Stimulated activated CD8-positive, alpha-beta memory T cell treated with anti-CD3 and anti-CD28 coated beads, Interleukin-15, amount 100 ng/mL, for 4 hours (primary cell): Measurements from ENCODE around the gene CRYGN.

Source experiments
- DNase-seq, 2 donors: peaks; one replicate each; pipeline ENCODE4 v3.0.0-alpha.2; 2020; ENCODE audit warnings: low read depth in 2 of 2

Gene CRYGN

GRCh38 chr7:151392002-151392401 is 47.9 kb downstream of the CRYGN start:
- no peak for DNase-seq

GRCh38 chr7:151391358-151391730 is 48.6 kb downstream of the CRYGN start:
- DNase-seq, result no peak

DNA sequence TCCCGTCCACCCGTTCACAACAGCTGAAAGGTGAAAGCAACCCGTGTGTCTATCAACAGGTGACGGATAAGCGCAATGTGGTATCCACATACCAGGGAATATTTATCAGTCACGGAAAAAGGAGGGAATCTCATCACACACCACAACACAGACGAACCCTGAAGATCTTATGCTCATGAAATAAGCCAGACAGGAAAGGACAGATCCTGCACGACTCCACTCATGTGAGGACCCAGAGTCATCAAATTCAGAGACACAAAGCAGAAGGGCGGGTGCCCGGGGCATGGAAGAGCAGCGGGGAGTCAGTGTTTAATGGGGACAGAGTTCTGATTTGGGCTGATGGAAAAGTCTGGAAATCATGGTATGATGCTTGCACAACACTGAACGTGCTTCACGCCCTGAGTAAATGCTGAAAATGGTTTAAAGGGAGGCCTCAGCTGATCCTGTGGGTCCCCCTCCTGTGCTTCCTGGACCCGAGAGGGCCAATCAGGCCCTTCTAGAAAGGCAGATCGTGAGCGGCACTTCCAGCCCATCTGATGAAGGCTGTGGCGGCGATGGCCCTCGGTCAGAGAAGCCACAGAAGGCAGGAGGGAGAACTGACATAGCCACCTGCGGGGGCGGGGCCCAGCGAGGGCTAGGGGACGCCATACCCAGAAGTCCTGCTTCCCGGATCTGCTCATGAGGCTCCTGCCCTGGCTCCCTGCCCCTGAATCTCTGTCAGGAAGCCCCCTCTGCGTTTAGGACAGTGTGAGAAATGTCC is 49.2 kb downstream of the CRYGN start:
- no peak for DNase-seq

- no peak for DNase-seq
These were observed 50.0 kb downstream of the CRYGN start for GRCh38 chr7:151389768-151390597.

DNA sequence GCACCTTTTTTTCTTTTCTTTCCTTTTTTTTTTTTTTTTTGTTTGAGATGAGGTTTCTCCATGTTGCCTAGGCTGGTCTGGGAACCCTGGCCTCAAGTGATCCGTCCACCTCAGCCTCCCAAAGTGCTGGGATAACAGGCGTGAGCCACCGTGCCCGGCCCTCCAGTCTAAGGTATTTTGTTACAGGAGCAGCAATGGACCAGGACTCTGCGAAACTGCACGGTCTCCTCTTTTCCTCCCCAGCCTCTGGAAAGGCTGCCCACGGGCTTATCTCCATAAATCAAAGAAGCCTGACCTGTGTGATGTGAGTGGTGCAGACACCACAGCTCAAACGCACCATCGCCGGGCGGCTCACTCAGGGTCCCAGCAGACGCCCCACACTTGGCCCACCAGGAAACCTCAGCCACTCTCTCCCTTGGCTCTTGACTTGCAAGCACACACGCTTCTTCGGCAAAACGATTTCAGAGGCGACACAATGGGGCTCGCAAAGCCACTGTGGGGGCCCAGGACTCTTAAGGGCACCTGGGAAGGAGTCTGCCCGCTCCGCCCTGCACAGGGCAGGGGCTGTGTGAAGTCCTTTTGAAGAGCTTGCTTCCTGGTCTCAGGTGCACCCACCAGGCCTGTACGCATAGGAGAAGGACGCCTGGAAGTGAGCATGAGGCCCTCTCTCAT is 50.7 kb downstream of the CRYGN start:
- no peak for DNase-seq

DNA sequence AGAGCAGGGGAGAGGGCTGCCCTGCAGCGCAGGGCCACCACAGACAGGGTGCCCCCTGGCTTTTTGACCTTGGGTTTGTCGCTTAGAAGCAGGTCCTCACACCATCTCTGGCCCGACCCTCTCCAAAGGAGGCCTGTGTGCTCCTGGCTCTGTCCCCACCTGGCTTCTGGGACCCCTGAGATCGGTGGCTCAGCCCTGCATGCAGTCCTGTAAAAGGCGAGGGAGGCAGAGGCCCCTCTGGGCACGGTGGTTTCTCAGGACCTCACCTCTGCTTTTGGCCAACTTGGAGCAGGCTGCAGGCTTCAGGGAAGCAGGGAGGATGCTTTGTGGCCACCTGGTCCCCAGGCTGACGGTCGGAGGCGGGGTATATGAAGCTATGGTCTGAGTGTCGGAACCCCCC is 51.5 kb downstream of the CRYGN start:
- no peak for DNase-seq

DNA sequence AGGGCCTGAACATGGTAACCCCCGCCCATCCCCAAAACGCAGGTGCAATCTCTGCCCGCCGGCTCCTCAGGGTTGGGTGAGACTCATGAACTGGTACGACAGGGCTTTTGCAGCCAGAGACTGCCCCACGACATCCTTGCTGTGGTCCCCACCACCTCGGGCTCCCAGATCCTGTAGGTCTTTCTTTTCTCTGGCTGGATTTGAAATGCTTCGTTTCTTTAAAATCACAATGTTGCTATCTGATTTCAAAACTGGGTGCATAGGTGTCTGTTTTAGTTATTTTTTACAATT is 52.0 kb downstream of the CRYGN start:
- no peak for DNase-seq

GRCh38 chr7:151387161-151388006 is 52.6 kb downstream of the CRYGN start:
- DNase-seq, result no peak

GRCh38 chr7:151386301-151387160 is 53.4 kb downstream of the CRYGN start:
- no peak for DNase-seq

GRCh38 chr7:151385626-151386300 is 54.2 kb downstream of the CRYGN start:
- DNase-seq, result no peak

DNA sequence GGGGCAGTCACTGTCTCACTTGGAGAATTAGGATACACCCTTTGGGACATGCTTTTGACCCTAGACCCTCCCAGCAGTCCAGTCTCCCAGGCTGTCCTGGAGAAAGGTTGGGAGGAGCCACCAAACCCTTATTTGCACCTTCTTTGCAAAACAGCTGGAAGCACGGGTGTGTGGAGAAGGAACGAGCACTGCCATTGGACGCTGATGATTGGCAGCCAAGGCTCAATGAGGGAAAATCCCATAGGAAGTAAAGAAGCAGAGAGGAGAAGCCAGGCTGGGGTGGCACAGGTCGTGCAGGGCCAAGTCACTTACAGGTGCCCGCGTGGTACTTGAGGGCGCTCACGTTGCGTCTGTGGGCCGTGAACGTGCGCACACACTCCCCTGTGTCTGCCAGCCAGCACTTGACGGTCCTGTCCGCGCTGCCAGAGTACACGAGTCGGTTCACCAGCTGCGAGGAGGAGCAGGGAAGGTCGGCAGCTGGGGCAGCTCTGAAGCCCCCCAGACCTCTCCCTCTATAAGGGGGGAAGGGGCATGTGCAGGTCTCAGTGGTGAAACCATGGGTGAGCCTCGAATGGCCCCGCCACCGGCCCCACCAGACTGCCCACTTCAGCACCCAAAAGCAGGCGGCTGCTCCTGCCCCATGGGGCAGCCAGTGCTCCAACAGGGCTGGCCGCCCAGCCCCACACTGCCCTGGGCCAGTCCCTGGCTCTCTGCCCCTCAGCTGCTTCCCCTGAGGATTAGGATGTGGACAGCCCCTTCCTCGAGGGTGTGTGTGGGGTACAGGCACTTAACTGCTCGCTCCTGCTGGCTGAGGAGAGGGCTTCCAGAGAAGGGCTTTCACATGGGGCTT is 54.9 kb downstream of the CRYGN start:
- no peak for DNase-seq

- no peak for DNase-seq
These were observed 55.6 kb downstream of the CRYGN start for GRCh38 chr7:151384352-151384697.

- DNase-seq, result no peak
These were observed 56.1 kb downstream of the CRYGN start for GRCh38 chr7:151383638-151384351.

DNA sequence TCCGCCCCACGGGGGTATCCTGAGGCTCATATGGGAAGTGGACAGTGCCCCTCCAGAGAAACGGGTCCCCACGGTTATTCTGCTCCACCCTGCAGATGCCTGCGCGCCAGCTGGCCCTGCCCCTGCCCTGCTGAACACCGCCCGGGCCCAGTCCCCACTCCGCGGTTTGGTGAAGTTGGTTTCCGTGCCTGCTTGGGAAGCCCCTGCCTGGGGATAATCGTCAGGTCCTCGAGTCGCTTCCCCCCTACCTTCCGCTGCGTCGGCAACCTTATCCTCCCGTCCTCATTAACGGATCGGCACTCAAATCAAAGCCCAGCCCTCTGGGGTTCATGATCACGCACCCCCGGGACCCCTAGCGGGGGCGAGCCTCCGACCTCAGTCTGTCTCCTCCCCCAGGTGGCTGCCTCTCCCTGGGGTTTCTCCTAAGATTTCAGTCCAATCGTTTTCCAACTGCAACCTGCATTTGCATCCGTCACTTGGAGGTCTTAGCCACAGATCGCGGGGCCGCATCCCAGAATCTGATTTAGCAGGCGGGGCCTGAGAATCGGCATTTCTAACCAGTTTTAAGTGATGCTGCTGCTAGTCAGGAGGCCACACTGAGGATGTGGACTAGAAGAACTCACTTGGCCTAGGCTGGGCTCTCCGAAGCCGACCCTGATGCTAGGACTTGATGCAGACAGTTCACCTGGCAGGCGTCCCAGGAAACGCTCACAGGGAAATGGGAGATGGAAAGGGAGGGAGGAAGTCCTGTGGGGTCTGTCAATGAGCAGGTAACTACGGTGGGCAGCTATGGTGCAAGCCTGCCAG is 57.7 kb downstream of the CRYGN start:
- DNase-seq, result no peak

GRCh38 chr7:151381348-151382078 is 58.4 kb downstream of the CRYGN start:
- DNase-seq, result peak; percentile 19 to 26

DNA sequence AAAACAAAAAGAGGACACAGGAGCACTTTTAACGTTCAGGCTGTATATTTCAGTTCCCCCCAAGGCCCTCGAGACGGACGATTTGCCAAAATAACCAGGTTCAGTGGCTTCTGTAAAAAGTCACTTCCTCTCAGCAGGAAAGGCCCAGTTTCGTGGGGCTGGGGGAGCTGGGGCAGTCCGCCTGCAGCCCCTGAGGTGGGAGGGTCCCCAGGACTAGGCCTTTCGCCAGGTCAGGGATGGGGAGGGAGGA is 58.9 kb downstream of the CRYGN start:
- DNase-seq, result no peak

DNA sequence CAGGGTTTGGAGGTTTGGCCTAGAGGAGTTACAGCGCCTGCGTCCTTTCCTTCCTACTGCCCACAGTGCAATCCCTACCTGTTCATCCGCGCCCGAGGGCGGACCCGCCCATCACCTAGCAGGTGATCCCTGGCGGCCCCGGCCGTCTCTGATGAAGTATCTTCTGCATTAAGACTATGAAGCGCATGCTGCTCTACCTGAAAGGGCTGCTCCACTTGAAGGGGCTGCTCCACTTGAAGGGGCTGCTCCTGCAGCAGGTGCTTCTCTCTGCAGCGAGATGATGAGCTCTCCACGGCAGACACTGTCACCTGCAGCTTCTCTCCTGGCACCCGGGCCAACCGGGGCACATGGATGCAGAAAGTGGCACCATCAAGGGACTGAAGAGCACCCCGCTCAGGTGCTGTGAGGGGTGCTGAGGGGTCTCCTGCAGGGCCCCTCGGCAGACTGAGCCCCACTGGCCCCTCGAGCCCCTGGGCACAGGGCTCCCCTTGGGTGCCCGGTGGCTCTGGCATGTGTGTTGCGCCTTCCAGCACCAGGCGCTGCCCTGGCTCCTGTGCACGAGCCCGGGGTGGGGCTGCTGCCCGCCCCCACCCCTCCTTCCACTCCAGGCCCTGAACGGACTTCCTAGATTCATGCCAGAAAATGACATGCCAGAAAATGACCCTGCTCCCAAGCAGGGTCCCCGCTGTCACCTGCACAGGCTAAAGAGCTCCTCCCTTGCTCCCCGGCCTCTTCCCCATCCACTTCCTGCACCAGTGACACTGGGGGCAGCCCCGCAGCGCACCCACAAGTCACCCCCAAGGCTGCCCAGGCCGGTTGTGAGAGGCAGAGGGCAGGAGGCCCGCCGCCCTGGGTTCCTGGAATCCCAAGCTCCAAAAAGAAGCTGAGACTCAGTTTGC is 59.5 kb downstream of the CRYGN start:
- DNase-seq, result no peak
